Liver (tissue), 3 donors: ENCODE results near the gene ABT1.

Experiments used
- ATF3 ChIP-seq: IDR thresholded peaks from 2 replicates; pipeline ENCODE4 v1.6.1; 2016; ENCODE audit warnings: antibody characterized with exemption
- HNF4A ChIP-seq, 2 donors: conservative IDR thresholded peaks; 2 replicates each; pipeline ENCODE4 v1.6.1; 2016; ENCODE audit warnings: antibody characterized with exemption in 2 of 2, mild to moderate bottlenecking in 2 of 2
- MAX ChIP-seq: IDR thresholded peaks from 2 replicates; pipeline ENCODE4 v1.6.1; 2016; ENCODE audit warnings: antibody characterized with exemption
- RAD21 ChIP-seq, 2 donors: IDR thresholded peaks; 2 replicates each; pipeline ENCODE4 v1.6.1; 2016; ENCODE audit warnings: antibody characterized with exemption in 2 of 2, mild to moderate bottlenecking in 2 of 2
- REST ChIP-seq: IDR thresholded peaks from 2 replicates; pipeline ENCODE4 v1.6.1; 2016; ENCODE audit warnings: antibody characterized with exemption, mild to moderate bottlenecking
- RXRA ChIP-seq, 2 donors: IDR thresholded peaks; 2 replicates each; pipeline ENCODE4 v1.6.1; 2017 to 2018; ENCODE audit warnings: antibody characterized with exemption in 2 of 2, mild to moderate bottlenecking in 1 of 2
- TAF1 ChIP-seq: conservative IDR thresholded peaks from 2 replicates; pipeline ENCODE4 v1.6.1; 2016; ENCODE audit warnings: antibody characterized with exemption, mild to moderate bottlenecking
- ZBTB33 ChIP-seq: IDR thresholded peaks from 2 replicates; pipeline ENCODE4 v1.6.1; 2016; ENCODE audit warnings: antibody characterized with exemption
- TF ChIP-seq, protein P1 (sequence below): fragments of 150-350 bp; IDR thresholded peaks from 2 replicates; pipeline ENCODE4 v1.5.1; 2017; ENCODE audit warnings: improper control_type of control experiment, low read depth, low read length; ENCODE audit not compliant: missing input control
- donor health status: healthy.
- donor health status: healthy.

DNA sequence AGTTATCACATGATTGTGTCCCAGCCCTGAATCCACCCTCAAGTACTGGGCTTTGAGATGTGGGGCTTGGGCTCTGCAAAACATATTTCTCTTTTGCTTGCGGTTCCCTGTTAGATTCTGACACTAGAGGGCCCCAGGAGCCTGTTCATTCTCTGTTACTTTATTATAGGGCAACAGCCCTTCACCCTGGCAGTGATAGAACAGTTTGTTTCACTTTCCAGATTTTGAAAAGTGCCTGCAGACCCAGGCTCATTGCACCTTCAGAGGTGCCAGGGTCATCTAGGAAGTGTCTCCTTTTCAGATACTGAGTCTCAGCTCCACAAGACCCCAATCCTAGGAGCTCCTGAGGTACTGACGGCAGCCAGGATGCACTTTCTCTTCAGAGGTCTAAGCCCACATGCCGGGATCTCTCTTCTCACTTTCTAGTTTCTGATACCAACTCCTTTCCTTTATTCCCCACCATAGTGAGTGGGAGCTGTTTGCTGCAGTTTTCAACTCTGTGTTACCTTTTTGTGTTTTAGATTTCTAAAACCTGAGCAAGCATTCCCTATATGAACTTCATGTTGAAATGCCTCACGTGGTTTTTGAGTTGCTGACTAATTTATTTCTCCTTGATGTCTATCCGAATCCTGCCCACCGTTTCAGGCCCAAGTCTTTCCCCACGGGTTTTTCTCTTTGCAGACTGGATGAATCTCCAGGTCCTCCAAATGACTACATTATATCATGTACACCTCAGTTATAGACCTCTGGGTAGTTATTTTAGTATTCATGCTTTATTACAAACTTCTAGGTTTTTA is 10.9 kb downstream of the ABT1 start:
- TF ChIP-seq ATF3 (no peak), RXRA (IDR thresholded peaks at IDR 0.05) (peak in 1 of 2 donors; percentile 38), MAX (no peak), RAD21 (IDR thresholded peaks at IDR 0.05) (peak; percentile 90 to 92), REST (no peak), HNF4A (conservative IDR thresholded peaks at IDR 0.05) (no peak), ZBTB33 (no peak), TAF1 (no peak)
- TF ChIP-seq, protein P1, sequence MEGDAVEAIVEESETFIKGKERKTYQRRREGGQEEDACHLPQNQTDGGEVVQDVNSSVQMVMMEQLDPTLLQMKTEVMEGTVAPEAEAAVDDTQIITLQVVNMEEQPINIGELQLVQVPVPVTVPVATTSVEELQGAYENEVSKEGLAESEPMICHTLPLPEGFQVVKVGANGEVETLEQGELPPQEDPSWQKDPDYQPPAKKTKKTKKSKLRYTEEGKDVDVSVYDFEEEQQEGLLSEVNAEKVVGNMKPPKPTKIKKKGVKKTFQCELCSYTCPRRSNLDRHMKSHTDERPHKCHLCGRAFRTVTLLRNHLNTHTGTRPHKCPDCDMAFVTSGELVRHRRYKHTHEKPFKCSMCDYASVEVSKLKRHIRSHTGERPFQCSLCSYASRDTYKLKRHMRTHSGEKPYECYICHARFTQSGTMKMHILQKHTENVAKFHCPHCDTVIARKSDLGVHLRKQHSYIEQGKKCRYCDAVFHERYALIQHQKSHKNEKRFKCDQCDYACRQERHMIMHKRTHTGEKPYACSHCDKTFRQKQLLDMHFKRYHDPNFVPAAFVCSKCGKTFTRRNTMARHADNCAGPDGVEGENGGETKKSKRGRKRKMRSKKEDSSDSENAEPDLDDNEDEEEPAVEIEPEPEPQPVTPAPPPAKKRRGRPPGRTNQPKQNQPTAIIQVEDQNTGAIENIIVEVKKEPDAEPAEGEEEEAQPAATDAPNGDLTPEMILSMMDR, result peak; percentile 87
